ENCODE results near the gene ZNF76. TPM values are rescaled to one million over a fixed set of nuclear protein-coding genes. Genes with fewer than 3 reads are reported as not detected.

The ZNF76 gene
- polyA plus RNA-seq (2013, experiment 1 of 2): 20.9 TPM
- 18.4 TPM for polyA plus RNA-seq (2013, experiment 2 of 2)

GRCh38 chr6:35259194-35259947 lies at the start of gene ZNF76:
Gene ZNF76 (plus strand): TSS chr6:35259735. CDS start chr6:35281152, 21,417 bp downstream.
- under 1% methylated on average over 82 of the region's 82 CpGs for WGBS
- Histone ChIP-seq H3K9me3 (ENCODE audit: insufficient read depth, low read depth, low read length) (no peaks in the 10 kb centered on the region), H3K9ac (ENCODE audit: low read depth, low read length) (peak within 1 kb of the TSS; percentile 94), H3K4me1 (ENCODE audit: insufficient read depth, low read length) (peaks cover 11% of the 10 kb centered on the region), H3K27ac (ENCODE audit: low read depth, low read length) (peak within 1 kb of the TSS; percentile 99), H3K27me3 (ENCODE audit: insufficient read depth, low read length) (no peaks in the 10 kb centered on the region), H3K4me3 (ENCODE audit: low read length) (peak within 1 kb of the TSS; percentile 74), H3K36me3 (ENCODE audit: insufficient read depth, low read length) (no peaks in the 10 kb centered on the region)

- H3K36me3 ChIP-seq (ENCODE audit: insufficient read depth, low read length): no peaks in the 10 kb centered on the region
- peaks cover 85% of the 10 kb centered on the region for H3K27me3 ChIP-seq (ENCODE audit: insufficient read depth, low read length)
- H3K9ac ChIP-seq (ENCODE audit: low read depth, low read length): 0 out of 2 replicates have a peak overlapping the region, but pooled peaks have one; percentile 15
- H3K4me3 ChIP-seq (ENCODE audit: low read length): peak overlapping the region; percentile 74
- peaks cover 34% of the 10 kb centered on the region for H3K4me1 ChIP-seq (ENCODE audit: insufficient read depth, low read length)
- no peaks in the 10 kb centered on the region for H3K9me3 ChIP-seq (ENCODE audit: insufficient read depth, low read depth, low read length)
- WGBS: 2% methylated on average over 51 of the region's 51 CpGs
- H3K27ac ChIP-seq (ENCODE audit: low read depth, low read length): no peak overlapping the region
These were observed 46.2 kb upstream of the ZNF76 start for GRCh38 chr6:35213298-35213791.

DNA sequence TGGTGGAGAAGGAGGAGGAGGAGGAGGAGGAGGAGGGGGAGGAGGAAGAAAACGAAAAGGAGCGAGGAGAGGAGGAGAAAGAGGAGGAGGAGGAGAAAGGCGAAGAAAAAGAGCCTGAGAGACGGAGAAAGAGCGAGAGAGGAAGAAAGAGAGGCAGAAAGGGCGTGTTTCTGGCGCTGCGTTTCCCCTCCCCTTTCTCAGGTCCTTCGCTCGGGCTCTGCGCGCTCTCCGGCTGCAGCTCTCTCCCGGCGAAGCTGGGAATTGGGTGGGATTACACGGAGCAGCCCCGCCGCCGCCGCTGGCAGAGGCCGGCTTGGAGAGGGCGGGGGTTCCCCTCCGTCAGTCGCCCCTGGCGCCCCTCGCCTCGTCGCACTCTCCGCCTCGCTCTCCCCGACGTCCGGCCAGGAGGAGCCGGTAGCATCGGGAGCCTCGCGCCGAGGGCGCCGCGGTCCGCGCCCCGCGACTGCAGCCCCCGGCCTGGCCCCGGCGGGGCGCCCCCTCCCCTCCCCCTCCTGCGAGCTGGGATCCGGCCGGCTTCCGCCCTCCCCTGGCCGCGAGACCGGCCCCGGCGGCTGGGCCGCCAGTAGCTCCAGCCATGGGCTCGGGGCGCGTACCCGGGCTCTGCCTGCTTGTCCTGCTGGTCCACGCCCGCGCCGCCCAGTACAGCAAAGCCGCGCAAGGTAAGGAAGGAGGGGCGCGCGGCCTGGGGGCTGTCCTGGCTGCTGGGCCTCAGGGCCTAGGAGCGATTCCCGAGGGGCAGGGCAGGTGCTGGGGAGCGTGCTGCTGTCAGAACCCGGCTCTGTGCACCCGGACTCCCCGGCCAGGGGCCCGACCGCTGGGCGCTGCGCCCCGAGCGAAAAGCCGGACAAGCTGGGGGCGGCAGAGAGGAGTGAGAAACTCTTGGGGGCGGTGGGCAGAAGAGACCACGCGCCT lies 45.4 kb upstream of the ZNF76 start, which contains the start of gene SCUBE3:
Gene SCUBE3 (plus strand): TSS at position 133 of the 933 bp plus-strand sequence. CDS start 463 bp downstream, at position 596.
- Histone ChIP-seq H3K4me1 (ENCODE audit: insufficient read depth, low read length) (peaks cover 37% of the 10 kb centered on the region), H3K27me3 (ENCODE audit: insufficient read depth, low read length) (peaks cover 85% of the 10 kb centered on the region), H3K36me3 (ENCODE audit: insufficient read depth, low read length) (no peaks in the 10 kb centered on the region), H3K4me3 (ENCODE audit: low read length) (peak within 1 kb of the TSS; percentile 74), H3K27ac (ENCODE audit: low read depth, low read length) (peak within 1 kb of the TSS; percentile 75; the same call in 1 of the 2 replicates), H3K9me3 (ENCODE audit: insufficient read depth, low read depth, low read length) (no peaks in the 10 kb centered on the region), H3K9ac (ENCODE audit: low read depth, low read length) (peak within 1 kb of the TSS; percentile 56)
- under 1% methylated on average over 89 of the region's 89 CpGs for WGBS

- H3K4me1 ChIP-seq (ENCODE audit: insufficient read depth, low read length): peaks cover 41% of the 10 kb centered on the region
- H3K27me3 ChIP-seq (ENCODE audit: insufficient read depth, low read length): peaks cover 82% of the 10 kb centered on the region
- peak overlapping the region; percentile 74 for H3K4me3 ChIP-seq (ENCODE audit: low read length)
- WGBS: 6% methylated on average over 13 of the region's 18 CpGs
- no peaks in the 10 kb centered on the region for H3K36me3 ChIP-seq (ENCODE audit: insufficient read depth, low read length)
- no peaks in the 10 kb centered on the region for H3K9me3 ChIP-seq (ENCODE audit: insufficient read depth, low read depth, low read length)
- H3K9ac ChIP-seq (ENCODE audit: low read depth, low read length): peak overlapping the region; percentile 56; the same call in 1 of the 2 replicates
- H3K27ac ChIP-seq (ENCODE audit: low read depth, low read length): no peak overlapping the region
These were observed 44.5 kb upstream of the ZNF76 start for GRCh38 chr6:35214869-35215664.

- Histone ChIP-seq H3K4me3 (ENCODE audit: low read length) (peak overlapping the region; percentile 74), H3K9me3 (ENCODE audit: insufficient read depth, low read depth, low read length) (no peaks in the 10 kb centered on the region), H3K27me3 (ENCODE audit: insufficient read depth, low read length) (peaks cover 81% of the 10 kb centered on the region), H3K27ac (ENCODE audit: low read depth, low read length) (no peak overlapping the region), H3K9ac (ENCODE audit: low read depth, low read length) (no peak overlapping the region), H3K4me1 (ENCODE audit: insufficient read depth, low read length) (peaks cover 42% of the 10 kb centered on the region), H3K36me3 (ENCODE audit: insufficient read depth, low read length) (no peaks in the 10 kb centered on the region)
- 75% methylated on average over 6 of the region's 6 CpGs for WGBS
These were observed 43.7 kb upstream of the ZNF76 start for GRCh38 chr6:35215665-35216411.

DNA sequence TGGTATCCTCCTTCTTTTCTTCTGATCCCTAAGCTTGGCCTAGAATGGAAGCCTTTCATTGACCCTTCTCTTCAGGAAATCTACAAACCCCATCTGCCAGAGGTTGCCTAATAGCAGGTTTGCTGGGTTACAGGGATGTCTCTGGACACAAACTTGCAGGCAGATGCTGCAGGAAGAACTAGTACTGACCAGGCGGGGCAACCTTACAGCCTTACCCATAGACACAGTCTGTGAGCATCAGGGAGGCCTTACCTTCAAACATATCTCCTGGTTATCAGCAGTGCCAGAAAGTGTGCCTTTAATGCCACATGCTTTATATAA lies 43.2 kb upstream of the ZNF76 start:
- Histone ChIP-seq H3K4me1 (ENCODE audit: insufficient read depth, low read length) (peaks cover 42% of the 10 kb centered on the region), H3K4me3 (ENCODE audit: low read length) (no peak overlapping the region), H3K9me3 (ENCODE audit: insufficient read depth, low read depth, low read length) (no peaks in the 10 kb centered on the region), H3K27me3 (ENCODE audit: insufficient read depth, low read length) (peaks cover 79% of the 10 kb centered on the region), H3K27ac (ENCODE audit: low read depth, low read length) (no peak overlapping the region), H3K36me3 (ENCODE audit: insufficient read depth, low read length) (no peaks in the 10 kb centered on the region), H3K9ac (ENCODE audit: low read depth, low read length) (no peak overlapping the region)
- WGBS: 91% methylated on average over 1 of the region's 1 CpG

GRCh38 chr6:35216851-35217811 lies 42.4 kb upstream of the ZNF76 start:
- Histone ChIP-seq H3K27me3 (ENCODE audit: insufficient read depth, low read length) (peaks cover 78% of the 10 kb centered on the region), H3K4me3 (ENCODE audit: low read length) (peak overlapping the region; percentile 27), H3K36me3 (ENCODE audit: insufficient read depth, low read length) (no peaks in the 10 kb centered on the region), H3K9me3 (ENCODE audit: insufficient read depth, low read depth, low read length) (no peaks in the 10 kb centered on the region), H3K9ac (ENCODE audit: low read depth, low read length) (no peak overlapping the region), H3K27ac (ENCODE audit: low read depth, low read length) (no peak overlapping the region), H3K4me1 (ENCODE audit: insufficient read depth, low read length) (peaks cover 42% of the 10 kb centered on the region)
- WGBS: 40% methylated on average over 12 of the region's 17 CpGs

- H3K27ac ChIP-seq (ENCODE audit: low read depth, low read length): no peak overlapping the region
- WGBS: 56% methylated on average over 4 of the region's 4 CpGs
- H3K36me3 ChIP-seq (ENCODE audit: insufficient read depth, low read length): no peaks in the 10 kb centered on the region
- H3K9me3 ChIP-seq (ENCODE audit: insufficient read depth, low read depth, low read length): no peaks in the 10 kb centered on the region
- H3K4me3 ChIP-seq (ENCODE audit: low read length): no peak overlapping the region
- H3K4me1 ChIP-seq (ENCODE audit: insufficient read depth, low read length): peaks cover 40% of the 10 kb centered on the region
- H3K9ac ChIP-seq (ENCODE audit: low read depth, low read length): no peak overlapping the region
- H3K27me3 ChIP-seq (ENCODE audit: insufficient read depth, low read length): peaks cover 69% of the 10 kb centered on the region
These were observed 41.5 kb upstream of the ZNF76 start for GRCh38 chr6:35218021-35218420.

DNA sequence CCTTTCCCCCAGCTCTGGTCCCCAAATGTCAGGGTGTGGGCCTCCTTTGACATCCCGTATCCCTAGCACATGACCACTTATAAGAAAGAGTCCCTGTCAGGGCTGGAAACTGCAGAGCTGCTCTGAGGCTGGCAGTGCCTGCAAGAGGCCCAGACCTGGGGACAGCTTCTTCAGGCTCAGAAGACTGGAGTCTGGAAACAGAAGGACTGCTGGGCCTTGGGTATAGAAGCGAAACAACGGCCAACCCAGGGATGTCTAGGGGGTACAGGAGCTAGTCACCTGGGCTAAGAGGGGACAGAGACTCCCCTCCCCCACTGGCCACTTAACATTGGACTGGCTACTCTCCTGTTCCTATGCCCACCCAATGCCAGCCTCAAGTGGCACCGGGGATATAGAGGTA lies 41.1 kb upstream of the ZNF76 start:
- no peak overlapping the region for H3K4me3 ChIP-seq (ENCODE audit: low read length)
- H3K36me3 ChIP-seq (ENCODE audit: insufficient read depth, low read length): no peaks in the 10 kb centered on the region
- no peak overlapping the region for H3K27ac ChIP-seq (ENCODE audit: low read depth, low read length)
- H3K9ac ChIP-seq (ENCODE audit: low read depth, low read length): no peak overlapping the region
- H3K27me3 ChIP-seq (ENCODE audit: insufficient read depth, low read length): peaks cover 64% of the 10 kb centered on the region
- H3K9me3 ChIP-seq (ENCODE audit: insufficient read depth, low read depth, low read length): no peaks in the 10 kb centered on the region
- 94% methylated on average over 4 of the region's 4 CpGs for WGBS
- peaks cover 40% of the 10 kb centered on the region for H3K4me1 ChIP-seq (ENCODE audit: insufficient read depth, low read length)
